Mesendoderm (in vitro differentiated cells): ENCODE results near the gene MST1R.

ENCODE experiments used
- DNase-seq: peaks from one replicate; pipeline ENCODE4 v3.0.0; 2013
- H2AK5ac ChIP-seq: 2 replicates; pipeline ENCODE4 v1.6.1; 2013; ENCODE audit warnings: low read length, inconsistent platforms
- H2BK120ac ChIP-seq: 2 replicates; pipeline ENCODE4 v1.6.1; 2013; ENCODE audit warnings: low read depth, mild to moderate bottlenecking, low read length, moderate library complexity, mixed read lengths
- H2BK15ac ChIP-seq: replicated peaks from 2 replicates; pipeline ENCODE4 v1.6.1; 2013; ENCODE audit warnings: low read depth, mild to moderate bottlenecking, moderate library complexity
- H2BK5ac ChIP-seq: 2 replicates; pipeline ENCODE4 v1.6.1; 2013; ENCODE audit warnings: low read length, inconsistent platforms
- H3K18ac ChIP-seq: 2 replicates; pipeline ENCODE4 v1.6.1; 2013; ENCODE audit warnings: mild to moderate bottlenecking, low read length, mixed read lengths
- H3K23ac ChIP-seq: one replicate; pipeline ENCODE4 v1.6.1; 2013; ENCODE audit warnings: low read length
- H3K27ac ChIP-seq: 2 replicates; pipeline ENCODE4 v1.5.1; 2013; ENCODE audit warnings: low read depth, mild to moderate bottlenecking, inconsistent platforms, low read length, moderate library complexity
- H3K27me3 ChIP-seq: 2 replicates; pipeline ENCODE4 v1.6.1; 2013; ENCODE audit warnings: low read length, control low read depth, mild to moderate bottlenecking, inconsistent platforms; ENCODE audit not compliant: insufficient read depth, poor library complexity
- H3K36me3 ChIP-seq: 2 replicates; pipeline ENCODE4 v1.6.1; 2013; ENCODE audit warnings: low read length, inconsistent platforms; ENCODE audit not compliant: control insufficient read depth, insufficient read depth
- H3K4ac ChIP-seq: one replicate; pipeline ENCODE4 v1.6.1; 2013; ENCODE audit warnings: low read depth, mild to moderate bottlenecking, low read length, moderate library complexity
- H3K4me1 ChIP-seq: 2 replicates; pipeline ENCODE4 v1.6.1; 2013; ENCODE audit warnings: low read depth, low read length, inconsistent platforms; ENCODE audit not compliant: control insufficient read depth
- H3K4me2 ChIP-seq: 2 replicates; pipeline ENCODE4 v1.6.1; 2013; ENCODE audit warnings: low read length
- H3K4me3 ChIP-seq: 2 replicates; pipeline ENCODE4 v1.5.1; 2013; ENCODE audit warnings: mild to moderate bottlenecking, low read length
- H3K56ac ChIP-seq: one replicate; pipeline ENCODE4 v1.6.1; 2013; ENCODE audit warnings: low read length
- H3K79me1 ChIP-seq: 2 replicates; pipeline ENCODE4 v1.6.1; 2013; ENCODE audit warnings: low read length, inconsistent platforms
- H3K79me2 ChIP-seq: 2 replicates; pipeline ENCODE4 v1.6.1; 2013; ENCODE audit warnings: mild to moderate bottlenecking, low read length; ENCODE audit not compliant: control insufficient read depth, insufficient read depth
- H3K9ac ChIP-seq: 2 replicates; pipeline ENCODE4 v1.6.1; 2013; ENCODE audit warnings: low read length, inconsistent platforms
- H4K5ac ChIP-seq: one replicate; pipeline ENCODE4 v1.6.1; 2013; ENCODE audit warnings: low read length
- H4K8ac ChIP-seq: one replicate; pipeline ENCODE4 v1.6.1; 2013; ENCODE audit warnings: low read depth, mild to moderate bottlenecking, control low read depth, low read length, moderate library complexity
- WGBS: extraction: QIAGEN DNeasy Blood & Tissue Kit; methylation state at CpG from one replicate; pipeline ENCODE4 v1.1.7; 2013; ENCODE audit warnings: low lambda C conversion rate, missing lambda C conversion rate; ENCODE audit not compliant: insufficient coverage; ENCODE audit errors: extremely low coverage; 5-methylcytosine and 5-hydroxymethylcytosine counted together

Gene MST1R

GRCh38 chr3:49879721-49880120, 24.0 kb downstream of the MST1R start:
- H2BK15ac ChIP-seq, result no peak overlapping the region
- H2AK5ac ChIP-seq, result no peak overlapping the region
- H3K4me2 ChIP-seq, result no peak overlapping the region
- H2BK120ac ChIP-seq, result no peak overlapping the region
- H4K8ac ChIP-seq, result no peak overlapping the region
- H3K4ac ChIP-seq, result no peak overlapping the region
- no peak overlapping the region for H3K56ac ChIP-seq
- no peak overlapping the region for H3K27ac ChIP-seq
- no CpG with 5 or more reads among the region's 2 CpGs for WGBS
- H4K5ac ChIP-seq, result no peak overlapping the region
- H2BK5ac ChIP-seq, result no peak overlapping the region
- no peaks in the 10 kb centered on the region for H3K79me1 ChIP-seq
- no peak overlapping the region for H3K23ac ChIP-seq
- H3K18ac ChIP-seq, result no peak overlapping the region
- no peaks in the 10 kb centered on the region for H3K27me3 ChIP-seq
- DNase-seq, result no peak
- H3K9ac ChIP-seq, result no peak overlapping the region
- H3K79me2 ChIP-seq, result no peaks in the 10 kb centered on the region
- no peaks in the 10 kb centered on the region for H3K36me3 ChIP-seq
- no peak overlapping the region for H3K4me3 ChIP-seq
- H3K4me1 ChIP-seq, result peaks cover 4% of the 10 kb centered on the region

GRCh38 chr3:49878686-49879085, 25.0 kb downstream of the MST1R start:
- Histone ChIP-seq H3K56ac (no peak overlapping the region), H3K4me3 (no peak overlapping the region), H3K4ac (no peak overlapping the region), H2BK15ac (no peak overlapping the region), H4K5ac (no peak overlapping the region), H3K4me1 (peaks cover 4% of the 10 kb centered on the region), H3K27me3 (no peaks in the 10 kb centered on the region), H2BK5ac (no peak overlapping the region), H4K8ac (no peak overlapping the region), H3K79me2 (no peaks in the 10 kb centered on the region), H3K27ac (no peak overlapping the region), H2BK120ac (no peak overlapping the region), H3K23ac (no peak overlapping the region), H2AK5ac (no peak overlapping the region), H3K36me3 (no peaks in the 10 kb centered on the region), H3K79me1 (no peaks in the 10 kb centered on the region), H3K9ac (no peak overlapping the region), H3K18ac (no peak overlapping the region), H3K4me2 (no peak overlapping the region)
- DNase-seq, result no peak

GRCh38 chr3:49877716-49878115, 26.0 kb downstream of the MST1R start:
- no peak overlapping the region for H4K5ac ChIP-seq
- no peak overlapping the region for H2BK15ac ChIP-seq
- no peak overlapping the region for H3K27ac ChIP-seq
- H2BK5ac ChIP-seq, result no peak overlapping the region
- H3K4me3 ChIP-seq, result no peak overlapping the region
- no peak overlapping the region for H3K4ac ChIP-seq
- no CpG with 5 or more reads among the region's 2 CpGs for WGBS
- H3K27me3 ChIP-seq, result no peaks in the 10 kb centered on the region
- H2BK120ac ChIP-seq, result no peak overlapping the region
- H4K8ac ChIP-seq, result no peak overlapping the region
- H3K36me3 ChIP-seq, result no peaks in the 10 kb centered on the region
- no peak overlapping the region for H2AK5ac ChIP-seq
- no peaks in the 10 kb centered on the region for H3K79me2 ChIP-seq
- no peak overlapping the region for H3K56ac ChIP-seq
- peaks cover 4% of the 10 kb centered on the region for H3K4me1 ChIP-seq
- no peak overlapping the region for H3K4me2 ChIP-seq
- H3K23ac ChIP-seq, result no peak overlapping the region
- no peak overlapping the region for H3K9ac ChIP-seq
- no peak overlapping the region for H3K18ac ChIP-seq
- no peak for DNase-seq
- H3K79me1 ChIP-seq, result no peaks in the 10 kb centered on the region

DNA sequence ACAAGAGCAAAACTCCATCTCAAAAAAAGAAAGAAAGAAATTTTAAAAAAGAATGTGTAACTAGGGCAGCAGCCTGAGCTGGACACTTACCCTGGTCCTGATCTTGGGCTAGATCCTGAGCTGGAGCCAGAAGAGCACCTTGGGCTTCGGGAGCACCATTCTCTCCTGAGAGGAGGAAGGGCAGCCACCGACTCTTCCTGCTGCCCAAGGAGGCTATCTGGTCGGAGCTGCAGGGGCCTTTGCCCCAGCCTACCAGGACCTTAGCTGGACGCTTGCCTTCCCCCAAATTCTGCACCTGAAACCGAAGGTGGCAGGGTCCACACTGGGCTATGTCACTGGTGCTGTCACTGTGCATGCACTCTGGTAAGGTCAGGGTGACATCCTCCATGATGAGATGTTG, 27.1 kb downstream of the MST1R start:
- no peak overlapping the region for H3K18ac ChIP-seq
- no peak overlapping the region for H2BK5ac ChIP-seq
- no peaks in the 10 kb centered on the region for H3K79me1 ChIP-seq
- no peak overlapping the region for H2AK5ac ChIP-seq
- H3K27ac ChIP-seq, result no peak overlapping the region
- H4K5ac ChIP-seq, result no peak overlapping the region
- H3K4me1 ChIP-seq, result peaks cover 4% of the 10 kb centered on the region
- H3K56ac ChIP-seq, result no peak overlapping the region
- no peak for DNase-seq
- H2BK120ac ChIP-seq, result no peak overlapping the region
- H3K27me3 ChIP-seq, result no peaks in the 10 kb centered on the region
- H3K4me3 ChIP-seq, result no peak overlapping the region
- H3K9ac ChIP-seq, result no peak overlapping the region
- no peak overlapping the region for H3K23ac ChIP-seq
- whole genome bisulfite sequencing, result no CpG with 5 or more reads among the region's 5 CpGs
- H3K36me3 ChIP-seq, result no peaks in the 10 kb centered on the region
- H3K79me2 ChIP-seq, result no peaks in the 10 kb centered on the region
- no peak overlapping the region for H3K4ac ChIP-seq
- H2BK15ac ChIP-seq, result no peak overlapping the region
- H3K4me2 ChIP-seq, result no peak overlapping the region
- H4K8ac ChIP-seq, result no peak overlapping the region

- no CpG with 5 or more reads among the region's 8 CpGs for WGBS
- H3K9ac ChIP-seq, result no peak overlapping the region
- H3K4me1 ChIP-seq, result peaks cover 4% of the 10 kb centered on the region
- H3K27me3 ChIP-seq, result no peaks in the 10 kb centered on the region
- H2BK15ac ChIP-seq, result no peak overlapping the region
- H3K56ac ChIP-seq, result no peak overlapping the region
- H2BK5ac ChIP-seq, result no peak overlapping the region
- H3K36me3 ChIP-seq, result no peaks in the 10 kb centered on the region
- no peak overlapping the region for H3K4ac ChIP-seq
- H3K4me3 ChIP-seq, result no peak overlapping the region
- no peak overlapping the region for H4K5ac ChIP-seq
- H3K4me2 ChIP-seq, result no peak overlapping the region
- H3K79me2 ChIP-seq, result no peaks in the 10 kb centered on the region
- H2BK120ac ChIP-seq, result no peak overlapping the region
- H3K79me1 ChIP-seq, result no peaks in the 10 kb centered on the region
- no peak overlapping the region for H4K8ac ChIP-seq
- H3K27ac ChIP-seq, result no peak overlapping the region
- DNase-seq, result no peak
- H2AK5ac ChIP-seq, result no peak overlapping the region
- H3K18ac ChIP-seq, result no peak overlapping the region
- no peak overlapping the region for H3K23ac ChIP-seq
Observed at GRCh38 chr3:49873623-49874022, 30.1 kb downstream of the MST1R start.

- Histone ChIP-seq H2BK120ac (no peak overlapping the region), H3K56ac (no peak overlapping the region), H3K4me3 (no peak overlapping the region), H3K27me3 (no peaks in the 10 kb centered on the region), H3K79me2 (no peaks in the 10 kb centered on the region), H3K4me2 (no peak overlapping the region), H2BK15ac (no peak overlapping the region), H2AK5ac (no peak overlapping the region), H3K4me1 (peaks cover 4% of the 10 kb centered on the region), H3K23ac (no peak overlapping the region), H3K36me3 (no peaks in the 10 kb centered on the region), H3K9ac (no peak overlapping the region), H3K18ac (no peak overlapping the region), H4K8ac (no peak overlapping the region), H4K5ac (no peak overlapping the region), H3K27ac (no peak overlapping the region), H2BK5ac (no peak overlapping the region), H3K4ac (no peak overlapping the region), H3K79me1 (no peaks in the 10 kb centered on the region)
- peak; percentile 29 for DNase-seq
- no CpG with 5 or more reads among the region's 4 CpGs for WGBS
Observed at GRCh38 chr3:49872801-49873281, 30.8 kb downstream of the MST1R start.
